Lower lobe of right lung (tissue), 2 donors: ENCODE measurements around the gene TECTB. TPM values are rescaled to one million over a fixed set of nuclear protein-coding genes. Genes with fewer than 3 reads are reported as not detected.

Experiments
- ATAC-seq, 2 donors: fragments of 200-7000 bp; cut with Tn5 transposase; one replicate each; pipeline ENCODE4 v1.9.1; 2020 to 2022; ENCODE audit warnings: mild to moderate bottlenecking in 2 of 2, moderate library complexity in 2 of 2
- DNase-seq: peaks from one replicate; pipeline ENCODE4 v3.0.0-alpha.2; 2020
- H3K27ac ChIP-seq: fragments of 200-600 bp; one replicate; pipeline ENCODE4 v1.8.0; 2022
- H3K27me3 ChIP-seq: fragments of 200-600 bp; one replicate; pipeline ENCODE4 v1.8.0; 2022; ENCODE audit warnings: low read depth
- H3K36me3 ChIP-seq: fragments of 200-600 bp; one replicate; pipeline ENCODE4 v1.8.0; 2022; ENCODE audit warnings: mild to moderate bottlenecking
- H3K4me1 ChIP-seq: fragments of 200-600 bp; one replicate; pipeline ENCODE4 v1.8.0; 2022
- H3K4me3 ChIP-seq: fragments of 200-600 bp; one replicate; pipeline ENCODE4 v1.8.0; 2022; ENCODE audit warnings: mild to moderate bottlenecking
- H3K9me3 ChIP-seq: fragments of 200-600 bp; one replicate; pipeline ENCODE4 v1.8.0; 2022
- CTCF ChIP-seq: fragments of 200-600 bp; IDR thresholded peaks from one replicate; pipeline ENCODE4 v1.8.0; 2022; ENCODE audit warnings: antibody characterized with exemption, mild to moderate bottlenecking
- intact Hi-C: fragments of 100-400 bp; cut with DNase I; formaldehyde crosslinking; loops from one replicate; pipeline ENCODE4 v1.11.0; 2022
- total RNA-seq: library from RNA; stranded (reverse); fragmentation: NEBNext Ultra II Directional; extraction: Animal tissue kit (Norgen Biotek cat#: 25700); gene quantifications from one replicate; pipeline ENCODE4 v1.2.1, GENCODE V29; 2021
- donor health status: DM: no; HTN: yes; CAD: no; lungs with severe emphysema.

TECTB gene
- total RNA-seq, 1 donor from 2014 or later = not detected

- Histone ChIP-seq H3K36me3 (no peaks in the 10 kb centered on the region), H3K27ac (no peak overlapping the region), H3K4me3 (no peak overlapping the region), H3K27me3 (peaks cover 5% of the 10 kb centered on the region), H3K9me3 (peaks cover 18% of the 10 kb centered on the region), H3K4me1 (no peaks in the 10 kb centered on the region)
- no peak for TF ChIP-seq CTCF
- intact Hi-C loops = no loop called here
- DNase-seq (no peak), ATAC-seq (no peak)
Measured at GRCh38 chr10:112241651-112242341, 41.4 kb upstream of the TECTB start.

GRCh38 chr10:112242769-112243168 is 40.4 kb upstream of the TECTB start:
- no peak for TF ChIP-seq CTCF

GRCh38 chr10:112243713-112244112 is 39.5 kb upstream of the TECTB start:
- peak in 1 of 2 donors; percentile 60 for ATAC-seq
- TF ChIP-seq CTCF = no peak

More at GRCh38 chr10:112242769-112243168, 40.4 kb upstream of the TECTB start:
- no peaks in the 10 kb centered on the region for H3K36me3 ChIP-seq
- H3K27ac ChIP-seq = no peak overlapping the region
- H3K4me1 ChIP-seq = no peaks in the 10 kb centered on the region
- ATAC-seq (no peak), DNase-seq (no peak)
- intact Hi-C loops = no loop called here
- H3K9me3 ChIP-seq = peaks cover 18% of the 10 kb centered on the region
- peaks cover 5% of the 10 kb centered on the region for H3K27me3 ChIP-seq
- H3K4me3 ChIP-seq = no peak overlapping the region

GRCh38 chr10:112244197-112244596 is 39.0 kb upstream of the TECTB start:
- peaks cover 5% of the 10 kb centered on the region for H3K27me3 ChIP-seq
- H3K4me3 ChIP-seq = no peak overlapping the region
- no peak overlapping the region for H3K27ac ChIP-seq
- intact Hi-C loops = no loop called here
- no peak for DNase-seq
- no peaks in the 10 kb centered on the region for H3K36me3 ChIP-seq
- ATAC-seq = no peak
- TF ChIP-seq CTCF = no peak
- H3K4me1 ChIP-seq = no peaks in the 10 kb centered on the region
- H3K9me3 ChIP-seq = peaks cover 18% of the 10 kb centered on the region

More at GRCh38 chr10:112243713-112244112, 39.5 kb upstream of the TECTB start:
- Histone ChIP-seq H3K27ac (no peak overlapping the region), H3K4me3 (no peak overlapping the region), H3K9me3 (peaks cover 13% of the 10 kb centered on the region), H3K27me3 (peaks cover 5% of the 10 kb centered on the region), H3K4me1 (no peaks in the 10 kb centered on the region), H3K36me3 (no peaks in the 10 kb centered on the region)
- no peak for DNase-seq
- intact Hi-C loops = no loop called here

GRCh38 chr10:112247791-112248190 is 35.4 kb upstream of the TECTB start:
- H3K4me1 ChIP-seq = no peaks in the 10 kb centered on the region
- DNase-seq (no peak), ATAC-seq (no peak)
- H3K4me3 ChIP-seq = no peak overlapping the region
- peaks cover 5% of the 10 kb centered on the region for H3K27me3 ChIP-seq
- peaks cover 11% of the 10 kb centered on the region for H3K9me3 ChIP-seq
- intact Hi-C loops = no loop called here
- TF ChIP-seq CTCF = no peak
- no peak overlapping the region for H3K27ac ChIP-seq
- no peaks in the 10 kb centered on the region for H3K36me3 ChIP-seq
